Astrocyte (in vitro differentiated cells and primary cell): ENCODE measurements around the gene ASB10. TPM values are rescaled to one million over a fixed set of nuclear protein-coding genes. Genes with fewer than 3 reads are reported as not detected.

Experiments
- DNase-seq: peaks from one replicate; pipeline ENCODE4 v3.0.0-alpha.2; 2010; ENCODE audit warnings: low read depth
- FAIRE-seq: peaks from 2 replicates; lab custom pipeline; 2011; peaks lifted over from hg19 to GRCh38; lab: Jason Lieb, UNC
- H2AFZ ChIP-seq: 2 replicates; pipeline ENCODE4 v1.6.0; 2012; ENCODE audit warnings: low read depth, low read length, inconsistent platforms
- H3K27ac ChIP-seq: 2 replicates; pipeline ENCODE4 v1.5.1; 2011; ENCODE audit warnings: low read depth, low read length, inconsistent platforms
- H3K27me3 ChIP-seq: 2 replicates; pipeline ENCODE4 v1.6.0; 2011; ENCODE audit warnings: low read length, inconsistent platforms; ENCODE audit not compliant: insufficient read depth
- H3K36me3 ChIP-seq: 2 replicates; pipeline ENCODE4 v1.5.1; 2011; ENCODE audit warnings: low read length, inconsistent platforms; ENCODE audit not compliant: insufficient read depth
- H3K4me1 ChIP-seq: 2 replicates; pipeline ENCODE4 v1.5.1; 2011; ENCODE audit warnings: low read length, inconsistent platforms; ENCODE audit not compliant: insufficient read depth
- H3K4me2 ChIP-seq: 2 replicates; pipeline ENCODE4 v1.6.0; 2012; ENCODE audit warnings: low read length, inconsistent platforms
- H3K4me3 ChIP-seq: 2 replicates; pipeline ENCODE4 v1.5.1; 2011; ENCODE audit warnings: low read depth, mild to moderate bottlenecking, low read length, inconsistent platforms; ENCODE audit not compliant: insufficient read depth
- H3K79me2 ChIP-seq: 2 replicates; pipeline ENCODE4 v1.6.0; 2012; ENCODE audit warnings: mild to moderate bottlenecking, low read length, inconsistent platforms; ENCODE audit not compliant: insufficient read depth
- H3K9ac ChIP-seq: 2 replicates; pipeline ENCODE4 v1.6.0; 2012; ENCODE audit warnings: mild to moderate bottlenecking, low read length, inconsistent platforms
- H3K9me3 ChIP-seq: 2 replicates; pipeline ENCODE4 v1.5.1; 2012; ENCODE audit warnings: low read depth, mild to moderate bottlenecking, low read length, inconsistent platforms; ENCODE audit not compliant: insufficient read depth
- H4K20me1 ChIP-seq: 2 replicates; pipeline ENCODE4 v1.6.0; 2012; ENCODE audit warnings: low read length, inconsistent platforms; ENCODE audit not compliant: insufficient read depth
- H3K27ac Mint-ChIP-seq: one replicate; pipeline ENCODE4 v1.8.0; 2021; ENCODE audit warnings: mild to moderate bottlenecking, mixed read lengths; ENCODE audit not compliant: unreplicated experiment
- H3K27me3 Mint-ChIP-seq: one replicate; pipeline ENCODE4 v1.8.0; 2021; ENCODE audit warnings: low read depth, mixed read lengths; ENCODE audit not compliant: unreplicated experiment
- H3K36me3 Mint-ChIP-seq: one replicate; pipeline ENCODE4 v1.8.0; 2021; ENCODE audit warnings: low read depth, mixed read lengths; ENCODE audit not compliant: unreplicated experiment
- H3K4me1 Mint-ChIP-seq: one replicate; pipeline ENCODE4 v1.8.0; 2021; ENCODE audit warnings: low read depth, mixed read lengths; ENCODE audit not compliant: unreplicated experiment
- H3K4me3 Mint-ChIP-seq: one replicate; pipeline ENCODE4 v1.8.0; 2021; ENCODE audit warnings: mild to moderate bottlenecking, moderate library complexity, mixed read lengths; ENCODE audit not compliant: unreplicated experiment
- H3K9me3 Mint-ChIP-seq: one replicate; pipeline ENCODE4 v1.8.0; 2021; ENCODE audit warnings: mild to moderate bottlenecking, mixed read lengths; ENCODE audit not compliant: unreplicated experiment
- CTCF ChIP-seq: IDR thresholded peaks from 2 replicates; pipeline ENCODE4 v1.5.1; 2011; ENCODE audit warnings: low read depth, mild to moderate bottlenecking, inconsistent platforms, low read length, moderate library complexity; ENCODE audit not compliant: insufficient read depth
- EZH2 ChIP-seq: IDR thresholded peaks from 2 replicates; pipeline ENCODE4 v1.6.1; 2012; ENCODE audit warnings: mild to moderate bottlenecking, low read length, inconsistent platforms; ENCODE audit not compliant: insufficient read depth
- total RNA-seq: library from RNA; stranded (reverse); gene quantifications from 2 replicates; pipeline ENCODE4 v1.2.1, GENCODE V29; 2021

The ASB10 gene
- total RNA-seq, 1 donor from 2014 or later = not detected

- H3K36me3 ChIP-seq = no peaks in the 10 kb centered on the region
- no peaks in the 10 kb centered on the region for H3K79me2 ChIP-seq
- H4K20me1 ChIP-seq = peaks cover 6% of the 10 kb centered on the region
- peak within 1 kb of the TSS; percentile 17 for H3K4me3 ChIP-seq
- H3K9ac ChIP-seq = no peak within 1 kb of the TSS
- Mint-ChIP-seq H3K27me3 (peaks cover 40% of the 10 kb centered on the region), H3K4me3 (peak within 1 kb of the TSS; percentile 74), H3K36me3 (no peaks in the 10 kb centered on the region), H3K4me1 (peaks cover 3% of the 10 kb centered on the region), H3K27ac (no peak within 1 kb of the TSS), H3K9me3 (peaks cover 5% of the 10 kb centered on the region)
- peaks cover 74% of the 10 kb centered on the region for H3K27me3 ChIP-seq
- TF ChIP-seq EZH2 = peak; percentile 74
- no peak for TF ChIP-seq CTCF
- H3K27ac ChIP-seq = no peak within 1 kb of the TSS
- peak within 1 kb of the TSS; percentile 69 for H2AFZ ChIP-seq
- no peaks in the 10 kb centered on the region for H3K9me3 ChIP-seq
- DNase-seq = peak; percentile 7
- peak within 1 kb of the TSS; percentile 76 for H3K4me2 ChIP-seq
- no peak for FAIRE-seq
- peaks cover 3% of the 10 kb centered on the region for H3K4me1 ChIP-seq
These were observed 19.7 kb downstream of the ASB10 start, which contains the start of gene GBX1 for GRCh38 chr7:151167197-151167961. Gene GBX1 (minus strand): TSS chr7:151167694. CDS start chr7:151167548, 146 bp downstream.

- peaks cover 6% of the 10 kb centered on the region for H4K20me1 ChIP-seq
- no peaks in the 10 kb centered on the region for H3K9me3 ChIP-seq
- no peak overlapping the region for H3K9ac ChIP-seq
- Mint-ChIP-seq H3K9me3 (peaks cover 5% of the 10 kb centered on the region), H3K4me3 (peak overlapping the region; percentile 72), H3K4me1 (peaks cover 3% of the 10 kb centered on the region), H3K27ac (no peak overlapping the region), H3K36me3 (no peaks in the 10 kb centered on the region), H3K27me3 (peaks cover 34% of the 10 kb centered on the region)
- DNase-seq (no peak), FAIRE-seq (no peak)
- H3K4me2 ChIP-seq = peak overlapping the region; percentile 76
- TF ChIP-seq EZH2 (peak; percentile 99), CTCF (no peak)
- H3K27ac ChIP-seq = no peak overlapping the region
- H3K27me3 ChIP-seq = peaks cover 77% of the 10 kb centered on the region
- H3K36me3 ChIP-seq = no peaks in the 10 kb centered on the region
- peaks cover 3% of the 10 kb centered on the region for H3K4me1 ChIP-seq
- H3K79me2 ChIP-seq = no peaks in the 10 kb centered on the region
- peak overlapping the region; percentile 17 for H3K4me3 ChIP-seq
- H2AFZ ChIP-seq = no peak overlapping the region
These were observed 20.3 kb downstream of the ASB10 start for GRCh38 chr7:151166629-151167196.

GRCh38 chr7:151161757-151162156, 25.3 kb downstream of the ASB10 start:
- Histone ChIP-seq H3K4me1 (peaks cover under 1% of the 10 kb centered on the region), H3K27me3 (peaks cover 56% of the 10 kb centered on the region), H3K4me2 (no peak overlapping the region), H3K79me2 (no peaks in the 10 kb centered on the region), H3K9ac (no peak overlapping the region), H2AFZ (no peak overlapping the region), H3K36me3 (no peaks in the 10 kb centered on the region), H3K27ac (no peak overlapping the region), H4K20me1 (no peaks in the 10 kb centered on the region), H3K9me3 (no peaks in the 10 kb centered on the region), H3K4me3 (no peak overlapping the region)
- DNase-seq (no peak), FAIRE-seq (no peak)
- TF ChIP-seq CTCF (no peak), EZH2 (no peak)
- Mint-ChIP-seq H3K27ac (no peak overlapping the region), H3K4me1 (peaks cover 3% of the 10 kb centered on the region), H3K9me3 (no peaks in the 10 kb centered on the region), H3K4me3 (no peak overlapping the region), H3K27me3 (peaks cover 12% of the 10 kb centered on the region), H3K36me3 (no peaks in the 10 kb centered on the region)
